Activated CD8-positive, alpha-beta T cell treated with anti-CD3 and anti-CD28 coated beads for 36 hours (primary cell): Measurements from ENCODE around the gene TMEFF2. TPM values are rescaled to one million over a fixed set of nuclear protein-coding genes. Genes with fewer than 3 reads are reported as not detected.

Experiments
- ATAC-seq: fragments of 200-7000 bp; cut with Tn5 transposase; one replicate; pipeline ENCODE4 v1.10.0; 2021; ENCODE audit warnings: mild to moderate bottlenecking, moderate library complexity
- CTCF ChIA-PET: fragments of 350-600 bp; sonication (Branson Sonifier 250); formaldehyde crosslinking; loops from one replicate; lab custom pipeline; 2021; ENCODE audit warnings: antibody characterized with exemption; lab: Charles Lee
- POLR2A ChIA-PET: fragments of 350-600 bp; sonication (Branson Sonifier 250); formaldehyde crosslinking; loops from one replicate; lab custom pipeline; 2021; ENCODE audit warnings: antibody characterized with exemption; lab: Charles Lee
- DNase-seq: peaks from one replicate; pipeline ENCODE4 v3.0.0-alpha.2; 2020
- H3K27ac Mint-ChIP-seq: one replicate; pipeline ENCODE4 v1.8.0; 2021; ENCODE audit warnings: mild to moderate bottlenecking, mixed read lengths
- H3K27me3 Mint-ChIP-seq: one replicate; pipeline ENCODE4 v1.8.0; 2021; ENCODE audit warnings: mixed read lengths
- H3K36me3 Mint-ChIP-seq: one replicate; pipeline ENCODE4 v1.8.0; 2021; ENCODE audit warnings: low read depth, mixed read lengths
- H3K4me1 Mint-ChIP-seq: one replicate; pipeline ENCODE4 v1.8.0; 2021; ENCODE audit warnings: low read depth, mixed read lengths
- H3K4me3 Mint-ChIP-seq: one replicate; pipeline ENCODE4 v1.8.0; 2021; ENCODE audit warnings: mild to moderate bottlenecking, moderate library complexity, mixed read lengths
- H3K9me3 Mint-ChIP-seq: one replicate; pipeline ENCODE4 v1.8.0; 2021; ENCODE audit warnings: mixed read lengths
- intact Hi-C: fragments of 100-400 bp; cut with micrococcal nuclease; formaldehyde crosslinking; loops from one replicate; pipeline ENCODE4 v1.10.0; 2022
- total RNA-seq, 2 experiments: library from RNA; stranded (reverse); gene quantifications; one replicate each; pipeline ENCODE4 v1.2.3, GENCODE V29; 2021
- TF ChIP-seq, protein P1 (sequence below): fragments of 200-600 bp; IDR thresholded peaks from one replicate; pipeline ENCODE4 v1.8.0; 2022; ENCODE audit warnings: antibody characterized with exemption, mild to moderate bottlenecking

Gene TMEFF2
- total RNA-seq, 2 experiments from 2014 or later = not detected

GRCh38 chr2:192218970-192219369, 24.2 kb upstream of the TMEFF2 start:
- intact Hi-C loops = no loop called here
- DNase-seq = no peak
- H3K4me1 Mint-ChIP-seq = no peaks in the 10 kb centered on the region
- no peak for ATAC-seq
- H3K27me3 Mint-ChIP-seq = peaks cover 2% of the 10 kb centered on the region
- no peak overlapping the region for H3K4me3 Mint-ChIP-seq
- no peak overlapping the region for H3K27ac Mint-ChIP-seq
- no peaks in the 10 kb centered on the region for H3K9me3 Mint-ChIP-seq
- no peaks in the 10 kb centered on the region for H3K36me3 Mint-ChIP-seq
- TF ChIP-seq, protein P1, sequence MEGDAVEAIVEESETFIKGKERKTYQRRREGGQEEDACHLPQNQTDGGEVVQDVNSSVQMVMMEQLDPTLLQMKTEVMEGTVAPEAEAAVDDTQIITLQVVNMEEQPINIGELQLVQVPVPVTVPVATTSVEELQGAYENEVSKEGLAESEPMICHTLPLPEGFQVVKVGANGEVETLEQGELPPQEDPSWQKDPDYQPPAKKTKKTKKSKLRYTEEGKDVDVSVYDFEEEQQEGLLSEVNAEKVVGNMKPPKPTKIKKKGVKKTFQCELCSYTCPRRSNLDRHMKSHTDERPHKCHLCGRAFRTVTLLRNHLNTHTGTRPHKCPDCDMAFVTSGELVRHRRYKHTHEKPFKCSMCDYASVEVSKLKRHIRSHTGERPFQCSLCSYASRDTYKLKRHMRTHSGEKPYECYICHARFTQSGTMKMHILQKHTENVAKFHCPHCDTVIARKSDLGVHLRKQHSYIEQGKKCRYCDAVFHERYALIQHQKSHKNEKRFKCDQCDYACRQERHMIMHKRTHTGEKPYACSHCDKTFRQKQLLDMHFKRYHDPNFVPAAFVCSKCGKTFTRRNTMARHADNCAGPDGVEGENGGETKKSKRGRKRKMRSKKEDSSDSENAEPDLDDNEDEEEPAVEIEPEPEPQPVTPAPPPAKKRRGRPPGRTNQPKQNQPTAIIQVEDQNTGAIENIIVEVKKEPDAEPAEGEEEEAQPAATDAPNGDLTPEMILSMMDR = no peak
- ChIA-PET POLR2A (no interaction called here), CTCF (no interaction called here)

DNA sequence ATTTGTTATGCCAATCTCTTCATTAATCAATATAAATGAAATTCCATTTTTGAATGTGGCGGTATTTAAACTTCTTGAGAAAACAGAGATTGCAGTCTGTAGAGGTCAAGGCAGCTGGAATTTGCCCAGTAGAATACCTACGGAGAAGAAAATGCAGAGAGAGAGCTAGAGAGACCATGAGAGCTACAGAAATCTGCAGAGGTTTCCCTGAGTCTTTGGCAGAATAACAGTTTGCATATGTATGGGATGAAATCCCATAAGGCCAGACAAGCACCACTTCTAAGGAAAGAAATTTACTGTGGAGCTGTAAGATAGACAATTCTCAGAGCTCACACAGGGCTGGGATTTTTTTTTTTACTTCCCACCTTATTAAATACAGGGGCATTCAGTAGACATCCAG, 23.6 kb upstream of the TMEFF2 start:
- Mint-ChIP-seq H3K36me3 (no peaks in the 10 kb centered on the region), H3K27ac (no peak overlapping the region), H3K4me3 (no peak overlapping the region), H3K4me1 (no peaks in the 10 kb centered on the region), H3K27me3 (peaks cover 2% of the 10 kb centered on the region), H3K9me3 (no peaks in the 10 kb centered on the region)
- ATAC-seq (no peak), DNase-seq (no peak)
- CTCF ChIA-PET = no interaction called here
- intact Hi-C loops = no loop called here
- TF ChIP-seq, protein P1 = no peak
- POLR2A ChIA-PET = no interaction called here

DNA sequence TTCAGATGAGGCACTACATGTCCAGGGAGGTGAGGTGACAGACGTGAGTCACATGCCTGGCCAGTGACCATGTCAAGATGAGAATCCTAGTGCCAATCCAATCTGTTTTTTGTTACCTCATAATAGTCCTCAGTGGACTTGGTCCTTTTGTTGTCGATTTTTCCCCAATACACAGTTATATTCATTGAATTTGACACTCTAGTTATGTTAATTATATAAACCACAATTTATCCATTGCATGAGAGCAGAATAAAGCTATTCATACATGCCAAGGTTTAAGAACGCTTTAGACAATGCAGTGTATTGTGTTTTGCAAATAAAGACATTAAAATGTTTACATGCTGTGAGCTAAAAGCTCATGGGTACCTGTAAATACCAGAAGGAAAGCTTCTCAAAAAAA, 21.6 kb upstream of the TMEFF2 start:
- Mint-ChIP-seq H3K27ac (no peak overlapping the region), H3K4me3 (no peak overlapping the region), H3K9me3 (no peaks in the 10 kb centered on the region), H3K4me1 (no peaks in the 10 kb centered on the region), H3K27me3 (peaks cover 7% of the 10 kb centered on the region), H3K36me3 (no peaks in the 10 kb centered on the region)
- TF ChIP-seq, protein P1 = no peak
- intact Hi-C loops = no loop called here
- ATAC-seq (no peak), DNase-seq (no peak)
- ChIA-PET CTCF (interaction anchor here (1.4 to 1.6 kb wide), 2 partner anchors 21 to 53 kb away, joined by 3 to 4 read pairs; partner anchors contain the start of gene TMEFF2), POLR2A (no interaction called here)

DNA sequence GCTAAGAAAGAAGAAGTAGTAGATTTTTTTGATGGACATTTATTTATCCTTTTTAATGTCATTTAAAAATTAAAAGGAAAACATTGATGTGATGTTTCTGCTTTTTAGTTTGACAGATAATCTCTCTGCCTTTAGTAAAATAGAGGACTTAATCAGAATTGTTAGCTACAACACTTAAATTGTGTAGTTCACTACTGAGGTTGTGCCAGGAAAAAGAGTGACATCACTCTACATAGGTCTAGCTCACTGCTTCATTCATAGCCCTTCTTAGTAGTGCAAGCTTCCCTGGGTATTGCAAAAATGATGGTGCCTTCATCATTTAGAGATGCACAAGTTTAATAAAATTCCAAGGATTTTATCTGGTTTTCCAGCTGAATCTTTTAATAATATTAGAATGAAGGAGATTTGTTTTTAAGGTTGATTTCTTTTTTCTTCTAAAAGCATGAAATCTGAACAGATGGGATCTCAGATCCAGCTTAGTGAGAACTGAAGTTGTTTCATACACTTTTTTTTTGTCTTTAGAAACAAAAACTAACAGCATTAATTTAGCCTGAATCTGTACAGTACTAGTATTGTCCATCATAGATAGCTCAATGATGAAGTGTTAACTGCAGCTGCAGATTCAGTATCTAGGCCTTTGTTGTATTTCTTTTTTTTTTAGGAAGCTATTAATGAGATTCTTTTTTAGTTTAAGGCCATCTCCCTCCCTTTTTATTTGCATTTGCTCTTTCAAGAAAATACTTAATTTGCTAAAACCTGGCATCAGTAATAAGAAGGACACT, 20.6 kb upstream of the TMEFF2 start:
- ChIA-PET CTCF (interaction anchor here (0.7 to 1.6 kb wide), 3 partner anchors 20 to 404 kb away, joined by 3 to 4 read pairs (median 3); partner anchors contain the start of gene TMEFF2), POLR2A (no interaction called here)
- TF ChIP-seq, protein P1 = no peak
- DNase-seq (no peak), ATAC-seq (no peak)
- peaks cover 7% of the 10 kb centered on the region for H3K27me3 Mint-ChIP-seq
- H3K27ac Mint-ChIP-seq = no peak overlapping the region
- no peaks in the 10 kb centered on the region for H3K9me3 Mint-ChIP-seq
- no peaks in the 10 kb centered on the region for H3K4me1 Mint-ChIP-seq
- H3K36me3 Mint-ChIP-seq = no peaks in the 10 kb centered on the region
- intact Hi-C loops = no loop called here
- no peak overlapping the region for H3K4me3 Mint-ChIP-seq

GRCh38 chr2:192208848-192209247, 14.1 kb upstream of the TMEFF2 start:
- no peak overlapping the region for H3K27ac Mint-ChIP-seq

More at GRCh38 chr2:192208848-192209247, 14.1 kb upstream of the TMEFF2 start:
- peaks cover 12% of the 10 kb centered on the region for H3K27me3 Mint-ChIP-seq
- no peaks in the 10 kb centered on the region for H3K36me3 Mint-ChIP-seq
- POLR2A ChIA-PET = no interaction called here
- ATAC-seq (no peak), DNase-seq (no peak)
- CTCF ChIA-PET = no interaction called here
- TF ChIP-seq, protein P1 = no peak
- no peak overlapping the region for H3K4me3 Mint-ChIP-seq
- H3K9me3 Mint-ChIP-seq = no peaks in the 10 kb centered on the region
- intact Hi-C loops = no loop called here
- H3K4me1 Mint-ChIP-seq = no peaks in the 10 kb centered on the region
